Medulla oblongata (tissue), 1 donor: ENCODE results near the gene ESF1.

Experiments used
- DNase-seq: peaks from one replicate; pipeline ENCODE4 v3.0.0-alpha.2; 2015; ENCODE audit errors: extremely low spot score

Gene ESF1

GRCh38 chr20:13678944-13679343, 105.8 kb downstream of the ESF1 start:
- DNase-seq, result no peak

- DNase-seq, result no peak
These were observed 107.5 kb downstream of the ESF1 start for GRCh38 chr20:13677241-13677640.

DNA sequence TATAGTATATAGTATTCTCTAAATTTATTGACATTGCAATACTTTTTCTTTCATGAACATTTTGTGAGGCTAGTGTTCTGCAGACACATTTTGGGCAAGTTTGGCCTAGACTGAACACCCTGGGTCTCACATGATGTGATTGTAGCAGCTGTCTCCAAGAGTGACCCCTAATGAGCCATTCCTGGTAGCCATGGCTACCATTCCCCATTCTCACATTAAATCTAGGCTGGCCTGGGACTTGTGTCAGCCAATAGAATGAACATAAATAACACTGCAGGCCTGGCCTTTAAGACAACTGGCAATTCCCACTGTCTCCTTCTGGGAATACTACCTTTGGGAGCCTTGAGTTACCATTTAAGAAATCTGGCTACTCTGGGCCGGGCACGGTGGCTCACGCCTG, 108.0 kb downstream of the ESF1 start:
- DNase-seq, result no peak

GRCh38 chr20:13672690-13673089, 112.0 kb downstream of the ESF1 start:
- DNase-seq, result no peak

- DNase-seq, result peak; percentile 21
These were observed 112.8 kb downstream of the ESF1 start for GRCh38 chr20:13671916-13672378.

DNA sequence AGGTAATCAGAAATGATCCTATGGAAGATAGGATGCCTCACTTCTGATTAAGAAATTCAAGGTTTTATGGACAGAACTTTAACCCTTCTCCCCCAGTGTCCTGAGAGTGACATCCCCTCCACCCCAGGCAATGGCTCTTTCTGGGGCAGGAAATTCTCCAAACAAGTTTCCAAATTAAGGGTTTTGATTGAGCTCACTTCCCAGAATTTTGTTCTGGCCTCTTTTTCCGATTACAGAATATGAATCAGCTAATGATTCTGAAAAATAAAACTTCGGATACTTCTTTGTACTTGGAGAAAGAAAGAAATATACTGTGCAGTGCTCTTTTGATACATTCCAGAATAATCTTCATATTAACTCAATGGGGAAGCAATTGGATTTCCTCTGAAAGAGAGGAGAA, 113.2 kb downstream of the ESF1 start:
- no peak for DNase-seq

DNA sequence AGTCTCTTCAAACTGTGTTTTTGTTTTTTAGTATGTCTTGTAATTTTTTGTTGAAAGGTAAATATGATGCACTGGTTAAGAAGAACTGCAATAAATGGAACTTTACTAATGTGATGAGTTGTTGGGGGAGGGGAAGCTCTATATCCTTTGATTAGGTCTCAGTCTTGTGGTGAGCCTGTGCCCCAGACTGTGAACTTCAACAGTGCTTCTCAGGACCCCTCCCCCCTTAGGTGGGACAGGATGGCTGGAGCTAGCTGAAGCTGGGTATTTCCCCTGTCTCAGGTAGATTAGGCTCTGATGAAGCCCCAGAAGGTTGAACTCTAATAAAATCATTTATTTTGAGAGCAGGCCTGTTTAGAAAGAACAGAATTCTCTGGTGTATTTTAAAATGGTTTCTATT, 114.6 kb downstream of the ESF1 start:
- no peak for DNase-seq

GRCh38 chr20:13665709-13666395, 118.9 kb downstream of the ESF1 start:
- no peak for DNase-seq
